K562 (cell line): Measurements from ENCODE around the gene CZIB. TPM values are rescaled to one million over a fixed set of nuclear protein-coding genes. Genes with fewer than 3 reads are reported as not detected.
A peak's percentile ranks its signal among the peaks of the same experiment; 100 is the strongest.

Experiments used
- ARNT ChIP-seq, 2 experiments: fragments of 450-650 bp; IDR thresholded peaks; 2 replicates each; pipeline ENCODE4 v1.6.1; 2016; ENCODE audit warnings: mild to moderate bottlenecking in 1 of 2
- ATF3 ChIP-seq, 2 experiments: fragments of 450-650 bp in 1 of 2; sonication (generic) in 1 of 2; formaldehyde crosslinking in 1 of 2; IDR thresholded peaks in 1 of 2; conservative IDR thresholded peaks in 1 of 2; 2 replicates each; pipeline versions ENCODE4 v1.6.1 to v1.8.1; 2016 to 2023; ENCODE audit warnings: mild to moderate bottlenecking in 2 of 2, moderate library complexity in 2 of 2, inconsistent platforms in 1 of 2, missing genetic modification reagents in 1 of 2
- BRF2 ChIP-seq: IDR thresholded peaks from 3 replicates; pipeline ENCODE4 v1.6.1; 2011; ENCODE audit warnings: borderline replicate concordance, mild to moderate bottlenecking; ENCODE audit not compliant: insufficient read length, insufficient read depth
- CAMTA2 ChIP-seq: fragments of 250-450 bp; sonication (Bioruptor Pico); conservative IDR thresholded peaks from 2 replicates; pipeline ENCODE4 v1.5.1; 2022
- CHD1 ChIP-seq: fragments of 200-600 bp; sonication (generic); IDR thresholded peaks from one replicate; pipeline ENCODE4 v1.6.1; 2012; ENCODE audit warnings: mild to moderate bottlenecking, moderate library complexity, low read length, inconsistent platforms
- CTCFL ChIP-seq: IDR thresholded peaks from 2 replicates; pipeline ENCODE4 v1.6.1; 2011; ENCODE audit warnings: borderline replicate concordance, low read depth, mild to moderate bottlenecking, moderate library complexity, low read length; ENCODE audit not compliant: insufficient read depth, poor library complexity, severe bottlenecking
- ELF2 ChIP-seq: fragments of 250-450 bp; sonication (Bioruptor Pico); IDR thresholded peaks from 2 replicates; pipeline ENCODE4 v1.5.0; 2021; ENCODE audit warnings: mild to moderate bottlenecking
- FOSL1 ChIP-seq: fragments of 200-800 bp; sonication (Bioruptor generic); conservative IDR thresholded peaks from 2 replicates; pipeline ENCODE4 v1.6.1; 2016; ENCODE audit warnings: missing genetic modification characterization, missing compliant biosample characterization
- GATA2 ChIP-seq: sonication (generic); formaldehyde crosslinking; IDR thresholded peaks from 2 replicates; pipeline ENCODE4 v1.4.0; 2020; ENCODE audit warnings: mild to moderate bottlenecking, missing genetic modification reagents
- RB1 ChIP-seq: fragments of 450-650 bp; IDR thresholded peaks from 2 replicates; pipeline ENCODE4 v1.6.1; 2017; ENCODE audit warnings: low read depth, mild to moderate bottlenecking
- SMARCC2 ChIP-seq: fragments of 450-650 bp; IDR thresholded peaks from 2 replicates; pipeline ENCODE4 v1.6.1; 2017; ENCODE audit warnings: antibody characterized with exemption, moderate library complexity, mild to moderate bottlenecking, low read depth
- WHSC1 ChIP-seq: IDR thresholded peaks from one replicate; pipeline ENCODE4 v1.6.1; 2012; ENCODE audit warnings: low read length, control low read depth, inconsistent platforms
- ZNF133 ChIP-seq: fragments of 250-450 bp; sonication (Bioruptor Pico); IDR thresholded peaks from 2 replicates; pipeline ENCODE4 v1.4.0; 2020; ENCODE audit warnings: mild to moderate bottlenecking
- ZNF551 ChIP-seq: fragments of 250-450 bp; sonication (Bioruptor Pico); IDR thresholded peaks from 2 replicates; pipeline ENCODE4 v1.5.0; 2021; ENCODE audit warnings: mild to moderate bottlenecking, moderate library complexity
- ZNF766 ChIP-seq: fragments of 200-800 bp; sonication (Bioruptor generic); conservative IDR thresholded peaks from 2 replicates; pipeline ENCODE4 v1.6.1; 2016; ENCODE audit warnings: missing genetic modification characterization, missing compliant biosample characterization
- ZNF79 ChIP-seq: fragments of 250-450 bp; sonication (Bioruptor Pico); IDR thresholded peaks from 2 replicates; pipeline ENCODE4 v1.4.0; 2020; ENCODE audit warnings: low read depth, mild to moderate bottlenecking, moderate library complexity
- polyA plus RNA-seq, 8 experiments: library from polyadenylated mRNA; depleted of rRNA in 4 of 8; stranded (reverse) in 5 of 8; unstranded in 3 of 8; fragments of >200 nt; fragmentation: Nextera tagmentation in 2 of 8; fragmentation: Illumina TruSeq in 1 of 8; extraction: Ambion mirVana in 2 of 8; extraction: Trizol in 1 of 8; gene quantifications; 2 replicates each; pipeline versions ENCODE4 v1.2.1 to v1.2.3, GENCODE V29; 2011 to 2014; ENCODE audit warnings: inconsistent platforms in 1 of 8, missing spikeins in 1 of 8
- total RNA-seq, 7 experiments: library from RNA; depleted of rRNA in 6 of 7; stranded (reverse); fragments of >200 nt in 6 of 7; fragmentation: Illumina TruSeq in 2 of 7; extraction: Trizol in 2 of 7; gene quantifications; 2 replicates each; pipeline versions ENCODE4 v1.2.1 to v1.2.3, GENCODE V29; 2011 to 2021; ENCODE audit warnings: low replicate concordance in 1 of 7
- TF ChIP-seq, protein P1 (sequence below): fragments of 450-650 bp; formaldehyde crosslinking; IDR thresholded peaks from 2 replicates; pipeline ENCODE4 v1.4.0; 2020; ENCODE audit warnings: mild to moderate bottlenecking, moderate library complexity
- TF ChIP-seq, protein P2 (sequence below): fragments of 250-450 bp; sonication (Bioruptor Pico); IDR thresholded peaks from 2 replicates; pipeline ENCODE4 v1.8.0; 2022; ENCODE audit warnings: inconsistent platforms

Gene CZIB
- total and polyA plus RNA-seq, 9 of the 15 experiments (the other 6 are each of a cell fraction or from before 2014, with no cell fraction given) = 52.6 to 111 (median 80.0) TPM

DNA sequence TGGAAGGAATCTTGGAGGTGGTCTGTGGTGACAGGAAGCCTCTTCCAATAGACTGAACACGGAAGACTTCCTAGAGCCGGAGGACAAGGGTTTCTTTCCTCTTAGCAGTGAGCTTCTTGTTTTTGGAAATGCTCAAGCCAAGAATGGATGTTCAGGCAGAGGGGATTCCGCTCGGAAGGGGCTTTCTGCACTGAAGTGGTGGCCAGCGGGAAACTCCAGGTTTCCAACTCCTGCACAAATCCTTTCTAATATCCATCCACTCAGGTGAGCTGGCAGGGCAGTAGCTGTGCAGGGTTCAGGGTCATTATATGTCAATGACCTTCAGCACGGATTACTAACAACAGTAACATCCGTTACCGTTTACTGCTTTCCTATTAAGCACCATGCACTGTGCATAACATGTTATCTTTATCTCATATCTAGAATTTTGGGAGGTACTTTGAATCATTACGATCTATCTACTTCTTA lies 24.4 kb downstream of the CZIB start (continued):
- TF ChIP-seq RB1 (no peak), FOSL1 (tag) (0 out of 2 replicates have a peak, but pooled peaks have one; percentile 27), ATF3 (IDR thresholded peaks at IDR 0.05) (no peak), ATF3 (CRISPR knock-in tag; conservative IDR thresholded peaks at IDR 0.05) (no peak), CTCFL (no peak), BRF2 (no peak), CHD1 (no peak), SMARCC2 (0 out of 2 replicates have a peak, but pooled peaks have one; percentile 17), ELF2 (CRISPR knock-in tag) (peak; percentile 34; the same call in 1 of the 2 replicates), ZNF79 (CRISPR knock-in tag) (no peak), CAMTA2 (CRISPR knock-in tag) (0 out of 2 replicates have a peak, but pooled peaks have one; percentile 19), ZNF551 (CRISPR knock-in tag) (no peak), GATA2 (CRISPR knock-in tag) (peak; percentile 45; the same call in 1 of the 2 replicates), WHSC1 (peak; percentile 81), ZNF133 (CRISPR knock-in tag) (no peak), ARNT (IDR thresholded peaks at IDR 0.05) (peak in 1 of 2 experiments; percentile 53; a peak in 1 of 4 replicates), ZNF766 (CRISPR knock-in tag) (0 out of 2 replicates have a peak, but pooled peaks have one; percentile 36)
- TF ChIP-seq, protein P1, sequence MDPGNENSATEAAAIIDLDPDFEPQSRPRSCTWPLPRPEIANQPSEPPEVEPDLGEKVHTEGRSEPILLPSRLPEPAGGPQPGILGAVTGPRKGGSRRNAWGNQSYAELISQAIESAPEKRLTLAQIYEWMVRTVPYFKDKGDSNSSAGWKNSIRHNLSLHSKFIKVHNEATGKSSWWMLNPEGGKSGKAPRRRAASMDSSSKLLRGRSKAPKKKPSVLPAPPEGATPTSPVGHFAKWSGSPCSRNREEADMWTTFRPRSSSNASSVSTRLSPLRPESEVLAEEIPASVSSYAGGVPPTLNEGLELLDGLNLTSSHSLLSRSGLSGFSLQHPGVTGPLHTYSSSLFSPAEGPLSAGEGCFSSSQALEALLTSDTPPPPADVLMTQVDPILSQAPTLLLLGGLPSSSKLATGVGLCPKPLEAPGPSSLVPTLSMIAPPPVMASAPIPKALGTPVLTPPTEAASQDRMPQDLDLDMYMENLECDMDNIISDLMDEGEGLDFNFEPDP (CRISPR knock-in tag) = no peak
- TF ChIP-seq, protein P2, sequence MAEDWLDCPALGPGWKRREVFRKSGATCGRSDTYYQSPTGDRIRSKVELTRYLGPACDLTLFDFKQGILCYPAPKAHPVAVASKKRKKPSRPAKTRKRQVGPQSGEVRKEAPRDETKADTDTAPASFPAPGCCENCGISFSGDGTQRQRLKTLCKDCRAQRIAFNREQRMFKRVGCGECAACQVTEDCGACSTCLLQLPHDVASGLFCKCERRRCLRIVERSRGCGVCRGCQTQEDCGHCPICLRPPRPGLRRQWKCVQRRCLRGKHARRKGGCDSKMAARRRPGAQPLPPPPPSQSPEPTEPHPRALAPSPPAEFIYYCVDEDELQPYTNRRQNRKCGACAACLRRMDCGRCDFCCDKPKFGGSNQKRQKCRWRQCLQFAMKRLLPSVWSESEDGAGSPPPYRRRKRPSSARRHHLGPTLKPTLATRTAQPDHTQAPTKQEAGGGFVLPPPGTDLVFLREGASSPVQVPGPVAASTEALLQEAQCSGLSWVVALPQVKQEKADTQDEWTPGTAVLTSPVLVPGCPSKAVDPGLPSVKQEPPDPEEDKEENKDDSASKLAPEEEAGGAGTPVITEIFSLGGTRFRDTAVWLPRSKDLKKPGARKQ = 0 out of 2 replicates have a peak, but pooled peaks have one; percentile 41
